GM18858 (cell line): Measurements from ENCODE around the gene SLC20A1.
A peak's percentile ranks its signal among the peaks of the same experiment; 100 is the strongest.

Experiments used
- ATAC-seq: cut with Tn5 transposase; IDR thresholded peaks from one replicate; pipeline ENCODE4 v1.9.1; 2021; ENCODE audit not compliant: unreplicated experiment

The SLC20A1 gene

GRCh38 chr2:112625474-112626114 lies 20.1 kb upstream of the SLC20A1 start:
- no peak for ATAC-seq

- ATAC-seq, result no peak
Observed at GRCh38 chr2:112626604-112627059, 19.1 kb upstream of the SLC20A1 start.

- ATAC-seq, result no peak
Observed at GRCh38 chr2:112627060-112628040, 18.4 kb upstream of the SLC20A1 start.

- ATAC-seq, result no peak
Observed at GRCh38 chr2:112629224-112629623, 16.5 kb upstream of the SLC20A1 start.

GRCh38 chr2:112629823-112630222 lies 15.9 kb upstream of the SLC20A1 start:
- ATAC-seq, result no peak

GRCh38 chr2:112630268-112630667 lies 15.5 kb upstream of the SLC20A1 start:
- ATAC-seq, result no peak

GRCh38 chr2:112633708-112634107 lies 12.0 kb upstream of the SLC20A1 start:
- no peak for ATAC-seq

GRCh38 chr2:112634153-112634873 lies 11.4 kb upstream of the SLC20A1 start:
- no peak for ATAC-seq

GRCh38 chr2:112634874-112635157 lies 10.9 kb upstream of the SLC20A1 start:
- ATAC-seq, result no peak

- ATAC-seq, result peak; percentile 86
Observed at GRCh38 chr2:112636605-112637288, 9.0 kb upstream of the SLC20A1 start.

- ATAC-seq, result no peak
Observed at GRCh38 chr2:112637289-112637660, 8.5 kb upstream of the SLC20A1 start.

GRCh38 chr2:112639936-112640335 lies 5.8 kb upstream of the SLC20A1 start:
- ATAC-seq, result no peak

GRCh38 chr2:112640467-112640799 lies 5.3 kb upstream of the SLC20A1 start:
- ATAC-seq, result no peak

- no peak for ATAC-seq
Observed at GRCh38 chr2:112640800-112641675, 4.7 kb upstream of the SLC20A1 start.

- no peak for ATAC-seq
Observed at GRCh38 chr2:112641701-112642100, 4.0 kb upstream of the SLC20A1 start.

- no peak for ATAC-seq
Observed at GRCh38 chr2:112642561-112642960, 3.2 kb upstream of the SLC20A1 start.

- no peak for ATAC-seq
Observed at GRCh38 chr2:112642966-112643365, 2.8 kb upstream of the SLC20A1 start.

- ATAC-seq, result no peak
Observed at GRCh38 chr2:112643488-112643887, 2.3 kb upstream of the SLC20A1 start.

GRCh38 chr2:112644155-112644932 lies 1.4 kb upstream of the SLC20A1 start:
- no peak for ATAC-seq

- no peak for ATAC-seq
Observed at GRCh38 chr2:112644933-112645309, 818 bp upstream of the SLC20A1 start.
